ENCODE measurements around the gene COIL.

COIL gene

DNA sequence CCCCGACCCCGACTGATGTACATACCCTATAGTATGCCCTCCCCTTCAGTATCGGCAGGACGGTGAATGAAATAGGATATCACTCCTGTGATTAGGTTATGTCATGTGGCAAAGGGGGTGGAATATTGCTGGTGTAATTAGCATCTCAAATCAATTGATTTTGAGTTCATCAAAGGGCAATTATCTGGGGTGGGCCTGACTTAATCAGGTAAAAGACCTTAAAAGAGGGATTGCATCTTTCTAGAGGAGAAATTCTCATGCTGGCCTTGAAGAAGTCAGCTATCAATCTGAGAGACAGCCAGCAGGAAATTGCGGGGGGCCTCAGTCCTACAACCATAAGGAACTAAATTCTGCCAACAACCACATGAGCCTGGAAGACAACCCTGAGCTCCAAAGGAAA, 57.3 kb downstream of the COIL start:
- DNase-seq, result no peak

- DNase-seq, result no peak
Observed at GRCh38 chr17:56902348-56902747, 58.5 kb downstream of the COIL start.

GRCh38 chr17:56899403-56899802, 61.4 kb downstream of the COIL start:
- DNase-seq, result no peak

DNA sequence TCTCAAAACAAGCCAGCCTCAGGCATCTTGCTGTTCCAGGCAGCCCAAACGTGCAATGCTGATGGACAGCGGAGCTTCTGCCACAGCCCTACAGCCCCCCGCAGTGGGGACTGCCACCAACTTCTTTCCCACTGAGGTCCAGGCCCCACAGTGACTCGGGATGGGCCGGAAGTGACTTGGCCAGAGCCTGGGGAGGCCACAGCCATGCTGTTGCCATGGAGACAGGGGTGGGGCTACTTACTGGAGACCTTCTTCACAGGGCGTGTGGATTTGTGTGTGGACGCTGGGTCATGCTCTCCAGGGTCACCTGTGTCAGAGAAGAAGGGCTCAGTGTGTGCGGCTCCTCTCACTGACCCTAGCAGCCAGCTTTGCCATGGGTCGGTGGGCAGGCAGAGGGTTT, 62.0 kb downstream of the COIL start:
- DNase-seq, result no peak

DNA sequence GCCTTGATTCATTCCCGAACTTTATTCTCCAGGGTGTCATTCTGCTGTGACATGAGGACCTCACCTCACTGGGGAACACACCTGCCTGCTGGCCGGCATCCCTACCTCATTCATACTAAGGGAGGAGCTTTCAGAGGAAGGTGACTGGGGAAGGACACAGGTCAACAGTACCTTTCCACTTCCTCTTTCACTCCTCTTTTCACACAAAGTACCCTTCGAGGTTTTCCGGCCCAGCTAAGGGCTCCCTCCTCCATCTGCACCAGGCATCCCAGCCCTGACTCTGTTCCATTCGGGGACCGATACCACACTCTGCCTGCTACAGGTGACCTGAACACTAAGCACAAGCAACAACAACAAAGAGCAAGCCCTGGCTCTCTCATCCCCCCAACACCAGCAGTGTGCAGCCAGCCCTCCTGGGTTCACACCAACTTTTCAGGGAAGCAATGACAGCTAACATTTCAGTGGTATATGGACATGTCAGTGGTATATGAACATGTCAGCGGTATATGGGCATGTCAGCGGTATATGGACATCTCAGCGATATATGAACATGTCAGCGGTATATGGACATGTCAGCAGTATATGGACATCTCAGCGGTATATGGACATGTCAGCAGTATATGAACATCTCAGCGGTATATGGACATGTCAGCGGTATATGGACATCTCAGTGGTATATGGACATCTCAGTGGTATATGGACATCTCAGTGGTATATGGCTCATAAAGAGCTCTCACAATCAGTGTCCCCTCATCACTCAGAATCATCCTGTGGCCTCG, 63.0 kb downstream of the COIL start:
- no peak for DNase-seq

GRCh38 chr17:56896968-56897359, 63.9 kb downstream of the COIL start:
- no peak for DNase-seq

DNA sequence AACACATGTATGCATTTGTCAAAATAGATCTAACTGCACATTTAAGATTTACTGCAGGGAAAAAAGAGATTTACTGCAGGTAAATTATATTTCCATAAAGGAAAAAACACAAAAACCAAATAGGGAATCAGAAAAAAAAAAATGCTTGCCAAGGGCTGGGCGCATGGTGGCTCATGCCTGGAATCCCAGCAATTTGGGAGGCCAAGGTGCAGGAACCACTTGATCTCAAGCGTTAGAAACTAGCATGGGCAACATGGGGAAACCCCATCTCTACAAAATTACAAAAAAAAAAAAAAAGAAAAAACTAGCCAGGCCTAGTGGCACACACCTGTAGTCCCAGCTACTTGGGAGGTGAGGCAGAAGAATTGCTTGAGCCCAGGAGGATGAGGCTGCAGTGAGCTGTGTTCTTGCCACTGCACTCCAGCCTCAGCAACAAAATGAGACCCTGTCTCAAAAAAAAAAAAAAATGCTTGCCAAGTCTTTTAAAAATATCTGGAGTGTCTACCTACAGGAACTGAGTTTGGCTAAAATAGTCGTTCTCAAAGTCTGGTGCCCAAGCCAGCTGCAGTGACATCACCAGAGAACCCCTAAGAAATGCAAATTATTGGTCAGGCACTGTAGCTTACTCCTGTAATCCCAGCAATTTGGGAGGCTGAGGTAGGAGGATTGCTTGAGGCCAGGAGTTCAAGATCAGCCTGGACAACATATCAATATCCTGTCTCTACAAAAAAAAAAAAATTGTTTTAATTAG, 64.5 kb downstream of the COIL start:
- DNase-seq, result no peak

DNA sequence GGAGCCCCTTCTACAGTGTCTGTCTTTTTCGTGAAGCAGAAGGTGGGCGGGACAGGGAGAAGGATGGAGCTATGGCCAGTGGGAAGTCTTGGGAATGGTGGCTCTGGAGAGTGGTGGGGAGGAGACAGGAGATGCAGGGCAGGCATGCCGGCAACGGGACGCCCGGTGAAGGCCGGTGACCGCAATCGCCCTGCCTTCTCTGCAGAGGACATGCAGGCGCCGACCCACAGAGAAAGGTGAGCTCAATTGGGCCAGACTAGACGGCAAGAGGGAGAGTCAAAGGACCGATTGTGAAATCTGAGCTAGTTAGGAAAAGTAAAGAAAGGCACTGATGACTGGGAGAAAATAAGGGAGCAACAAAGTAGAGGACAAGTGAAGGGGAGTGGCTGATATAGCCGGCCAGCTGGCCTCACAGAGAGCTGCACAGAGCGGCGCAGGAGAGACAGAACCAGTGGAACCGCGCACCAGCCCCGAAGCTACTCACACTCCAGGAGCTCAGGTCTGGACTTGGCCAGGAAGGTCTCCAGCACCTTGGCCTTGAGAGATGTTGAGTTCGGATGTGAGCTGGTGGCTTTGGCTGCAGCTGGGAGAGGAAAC, 65.9 kb downstream of the COIL start:
- no peak for DNase-seq

GRCh38 chr17:56893503-56893902, 67.3 kb downstream of the COIL start:
- no peak for DNase-seq

DNA sequence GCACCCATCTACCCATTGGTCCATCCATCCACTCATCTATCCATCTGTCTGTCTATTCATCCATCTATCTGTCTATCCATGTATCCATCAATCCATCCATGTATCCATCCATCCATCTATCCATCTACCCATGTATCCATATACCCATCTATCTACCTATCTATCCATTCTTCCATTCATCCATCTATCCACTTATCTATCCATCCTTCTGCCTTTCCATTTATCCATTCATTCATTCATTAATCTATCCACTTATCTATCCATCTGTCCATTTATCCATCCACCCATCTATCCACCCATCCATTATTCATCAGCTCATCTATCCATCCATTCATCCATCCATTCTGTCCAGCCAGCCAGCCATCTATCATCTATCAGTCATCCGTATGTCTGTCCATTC, 68.5 kb downstream of the COIL start:
- no peak for DNase-seq

GRCh38 chr17:56891751-56892150, 69.1 kb downstream of the COIL start:
- DNase-seq, result no peak

- DNase-seq, result no peak
Observed at GRCh38 chr17:56890906-56891674, 69.8 kb downstream of the COIL start.

GRCh38 chr17:56890390-56890789, 70.5 kb downstream of the COIL start:
- DNase-seq, result no peak
